NAMALWA (cell line): ENCODE measurements around the gene PRADC1.
A peak's percentile ranks its signal among the peaks of the same experiment; 100 is the strongest.
"Not testable (repeated sequence)": the region's sequence is repeated elsewhere in the genome, so short reads cannot be mapped to it uniquely, and the experiment has no call there.

Experiments used
- DNase-seq: peaks from one replicate; pipeline ENCODE4 v3.0.0-alpha.2; 2015; ENCODE audit warnings: low spot score

Gene PRADC1

DNA sequence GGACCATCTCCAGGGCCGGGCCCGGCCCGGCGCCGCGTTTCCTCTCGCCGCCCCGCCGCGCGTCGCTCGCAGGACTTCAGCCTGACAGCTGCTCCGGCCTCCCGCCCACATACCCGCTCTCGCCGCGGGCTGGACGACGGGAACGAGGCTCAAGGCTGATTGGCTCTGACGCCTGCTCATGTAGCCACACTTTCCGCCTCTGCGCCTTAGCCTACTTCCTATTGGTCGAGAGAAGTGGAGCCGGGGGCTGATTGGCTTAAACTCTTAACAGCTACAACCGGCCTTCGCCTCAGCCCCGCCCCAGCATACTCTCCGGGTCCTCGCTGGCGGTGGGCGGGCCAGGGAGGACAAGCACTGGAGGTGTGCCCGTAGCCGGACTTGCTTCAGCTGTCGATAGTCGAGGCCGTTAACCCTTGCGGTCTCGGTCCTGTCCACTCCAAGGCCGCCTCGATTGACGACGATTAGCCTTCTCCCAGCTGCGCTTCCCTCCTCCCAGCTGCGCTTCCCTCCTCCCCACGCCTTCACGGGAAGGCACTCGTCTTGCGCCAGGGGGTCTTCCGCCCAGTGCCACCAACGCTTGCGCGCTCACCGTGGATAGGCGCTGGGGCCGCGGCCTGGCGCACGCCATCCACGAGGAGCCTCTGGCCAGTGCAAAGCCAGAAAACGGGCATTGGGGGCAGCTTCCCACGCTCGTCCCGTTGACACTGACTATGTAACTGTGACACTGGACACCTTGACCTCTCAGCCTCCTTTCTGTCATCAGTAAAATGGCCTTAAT is at the start of gene PRADC1:
Gene PRADC1 (minus strand): TSS at position 86 of the 778 bp plus-strand sequence. CDS start 79 bp downstream, at position 7.
- DNase-seq = peak; percentile 99

DNA sequence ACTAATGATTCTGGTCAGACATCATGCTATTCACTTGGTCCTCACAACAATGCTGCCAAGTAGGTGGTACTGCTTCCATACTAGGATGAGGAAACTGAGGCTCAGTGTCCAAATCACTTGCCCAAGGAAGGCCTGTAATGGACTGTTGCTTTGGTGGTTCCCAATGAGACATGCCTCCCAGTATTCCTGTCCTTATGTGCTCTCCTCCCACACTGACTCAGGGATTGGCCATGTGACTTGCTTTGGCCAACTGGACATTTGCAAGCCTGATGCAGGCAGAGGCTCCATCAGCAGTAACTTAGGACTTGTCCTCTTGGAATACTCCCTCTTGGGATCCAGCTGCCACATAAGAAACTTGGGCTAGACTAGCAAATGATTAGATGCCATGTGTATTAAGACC is 48.2 kb upstream of the PRADC1 start:
- DNase-seq = no peak

DNA sequence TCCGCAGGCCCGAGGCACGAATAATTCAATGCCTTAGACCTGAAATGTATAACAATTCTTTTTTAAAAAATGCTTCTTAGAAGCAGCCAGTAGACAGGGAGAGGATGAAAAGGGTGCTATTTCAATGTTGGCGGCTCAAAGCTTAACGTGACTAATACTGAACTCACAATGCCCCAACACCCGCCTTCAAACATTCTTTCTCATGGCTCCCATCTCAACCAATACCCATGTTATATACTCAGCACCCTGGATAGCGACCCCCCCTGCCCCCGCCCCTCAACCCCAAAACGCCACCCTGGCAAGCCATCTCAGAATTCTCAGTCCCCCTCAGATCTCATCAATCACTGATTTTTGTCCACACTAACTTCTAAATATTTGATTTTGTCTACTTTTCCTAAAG is 46.8 kb upstream of the PRADC1 start:
- no peak for DNase-seq

DNA sequence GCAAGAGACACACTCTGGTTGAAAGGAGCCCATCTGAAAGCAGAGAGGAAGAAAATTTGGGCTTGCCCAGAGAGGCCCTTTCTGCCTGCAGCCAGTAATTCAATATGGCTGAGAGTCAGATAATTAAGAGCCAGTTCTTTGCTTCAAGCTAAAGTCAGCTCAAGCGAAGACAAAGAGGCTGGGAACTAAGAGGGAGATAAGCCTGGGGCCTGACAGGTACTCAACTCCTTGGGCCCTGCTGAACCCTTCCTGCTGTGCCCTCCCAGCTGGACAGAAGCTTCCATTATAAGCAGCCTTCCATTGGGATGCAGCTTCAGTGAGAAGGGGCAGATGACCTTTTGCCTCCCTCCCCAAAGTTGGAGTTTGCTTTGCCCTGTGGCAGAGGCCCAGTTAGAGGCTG is 39.2 kb upstream of the PRADC1 start:
- DNase-seq = no peak

DNA sequence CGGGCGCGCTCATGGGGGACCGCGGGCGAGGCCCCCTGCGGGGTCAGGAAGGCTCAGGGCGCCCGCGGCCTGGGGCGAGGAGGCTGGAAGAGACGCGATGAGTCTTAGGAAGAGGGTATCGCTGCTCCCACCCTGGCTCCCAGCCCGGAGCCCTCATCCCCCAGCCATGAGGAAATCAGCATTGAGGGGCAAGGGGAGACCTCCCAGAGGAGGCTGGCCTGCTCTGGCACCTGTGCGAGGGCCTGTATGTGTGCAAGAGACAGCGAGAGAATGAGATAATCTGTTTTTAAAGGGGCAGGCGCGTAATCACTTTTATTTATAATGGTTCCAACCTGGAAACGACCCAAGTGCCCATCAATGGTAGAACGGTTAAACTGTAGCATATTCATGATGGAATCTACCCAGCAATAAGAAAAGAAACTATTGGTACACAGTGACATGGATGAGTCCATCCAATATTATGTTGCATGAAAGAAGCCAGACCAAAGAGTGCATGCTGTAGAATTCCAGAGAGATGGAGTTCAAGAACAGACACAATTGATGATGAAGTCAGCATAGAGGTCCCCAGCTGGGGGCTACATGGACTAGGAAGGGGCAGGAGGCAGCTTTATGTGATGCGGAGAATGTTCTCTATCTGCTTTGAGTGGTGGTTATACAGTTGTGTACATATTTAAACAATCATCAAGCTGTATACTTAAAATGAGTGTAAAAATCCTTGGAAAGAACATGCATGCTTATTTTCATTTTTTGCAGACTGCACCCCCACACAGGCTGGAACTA is 36.8 kb upstream of the PRADC1 start:
- no peak for DNase-seq

DNA sequence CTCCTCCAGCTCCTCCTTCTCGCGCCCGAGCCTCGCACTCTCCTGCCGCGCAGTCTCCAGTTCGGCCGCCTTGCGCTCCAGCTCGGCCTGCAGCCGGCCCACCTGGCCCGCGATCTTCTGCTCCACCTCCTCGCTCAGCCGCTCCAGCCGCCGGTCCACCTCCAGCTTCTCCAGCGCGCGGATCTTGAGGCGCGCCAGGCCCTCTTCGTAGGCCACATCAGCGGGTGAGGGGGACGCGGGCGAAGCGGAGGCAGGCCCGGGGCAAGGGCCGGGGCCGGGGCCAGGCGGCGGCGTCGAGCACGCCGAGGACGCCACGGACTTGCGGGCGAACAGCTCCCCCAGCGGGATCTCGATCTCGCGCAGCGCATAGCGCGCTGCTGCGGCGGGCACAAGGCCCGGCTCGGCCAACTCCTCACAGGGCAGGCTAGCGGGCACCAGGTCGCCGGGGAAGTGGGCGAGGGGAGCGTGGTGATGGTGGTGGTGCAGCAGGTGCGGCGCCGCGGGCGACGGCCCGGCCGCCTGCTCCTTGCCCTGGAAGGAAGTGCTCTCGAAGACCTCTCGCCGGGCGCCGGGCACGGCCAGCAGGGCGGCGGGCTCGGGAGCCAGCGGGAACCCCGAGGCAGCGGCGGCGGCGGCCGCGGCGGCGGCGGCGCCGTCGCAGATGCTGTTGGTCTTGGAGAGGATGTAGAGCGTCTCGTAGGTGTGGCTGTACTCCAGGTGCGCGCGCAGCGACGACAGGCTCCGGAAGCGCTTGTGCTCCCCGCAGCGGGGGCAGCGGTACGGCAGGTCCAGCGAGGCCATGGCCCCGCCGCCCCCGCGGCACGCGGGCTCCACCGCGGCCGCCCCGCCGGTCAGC is 36.0 kb upstream of the PRADC1 start:
- DNase-seq = no peak

DNA sequence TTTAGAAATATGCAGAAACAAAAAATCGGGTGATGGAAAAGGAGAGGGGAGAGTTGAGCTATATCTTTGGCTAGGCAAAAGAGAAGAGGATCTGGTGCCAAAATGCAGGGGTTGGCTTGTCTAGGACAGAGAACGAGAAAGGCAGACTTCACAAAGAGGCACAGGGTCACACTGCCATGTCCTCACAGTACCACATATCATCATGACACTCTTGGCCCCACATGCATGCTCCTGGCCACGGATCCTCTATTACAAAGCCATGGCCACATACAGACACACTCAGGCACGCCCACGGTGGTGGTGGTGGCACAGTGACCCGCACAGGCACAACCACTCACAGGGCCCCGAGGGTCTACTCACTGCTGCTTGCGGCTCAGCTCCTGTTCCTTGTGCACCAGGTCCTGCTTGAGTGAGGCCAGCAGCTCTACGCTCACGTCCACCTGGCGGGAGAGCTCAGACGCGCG is 35.4 kb upstream of the PRADC1 start:
- no peak for DNase-seq

DNA sequence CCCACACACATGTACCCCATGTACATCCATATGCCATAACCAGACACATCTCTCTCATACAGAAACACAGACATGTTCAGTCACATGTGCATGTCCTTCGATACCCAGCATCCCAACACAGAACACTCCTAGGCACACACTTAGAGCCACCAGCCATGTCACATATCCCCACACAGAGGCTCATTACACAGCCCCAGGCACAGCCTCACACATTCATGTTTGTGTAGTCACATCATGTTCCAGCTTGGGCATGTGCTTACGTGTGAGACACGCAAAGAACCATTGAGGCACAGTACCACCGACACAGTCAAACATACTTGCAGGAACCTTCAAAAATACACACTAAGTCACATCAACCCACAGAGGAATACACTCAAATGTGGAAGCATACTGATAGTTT is 34.0 kb upstream of the PRADC1 start:
- no peak for DNase-seq

DNA sequence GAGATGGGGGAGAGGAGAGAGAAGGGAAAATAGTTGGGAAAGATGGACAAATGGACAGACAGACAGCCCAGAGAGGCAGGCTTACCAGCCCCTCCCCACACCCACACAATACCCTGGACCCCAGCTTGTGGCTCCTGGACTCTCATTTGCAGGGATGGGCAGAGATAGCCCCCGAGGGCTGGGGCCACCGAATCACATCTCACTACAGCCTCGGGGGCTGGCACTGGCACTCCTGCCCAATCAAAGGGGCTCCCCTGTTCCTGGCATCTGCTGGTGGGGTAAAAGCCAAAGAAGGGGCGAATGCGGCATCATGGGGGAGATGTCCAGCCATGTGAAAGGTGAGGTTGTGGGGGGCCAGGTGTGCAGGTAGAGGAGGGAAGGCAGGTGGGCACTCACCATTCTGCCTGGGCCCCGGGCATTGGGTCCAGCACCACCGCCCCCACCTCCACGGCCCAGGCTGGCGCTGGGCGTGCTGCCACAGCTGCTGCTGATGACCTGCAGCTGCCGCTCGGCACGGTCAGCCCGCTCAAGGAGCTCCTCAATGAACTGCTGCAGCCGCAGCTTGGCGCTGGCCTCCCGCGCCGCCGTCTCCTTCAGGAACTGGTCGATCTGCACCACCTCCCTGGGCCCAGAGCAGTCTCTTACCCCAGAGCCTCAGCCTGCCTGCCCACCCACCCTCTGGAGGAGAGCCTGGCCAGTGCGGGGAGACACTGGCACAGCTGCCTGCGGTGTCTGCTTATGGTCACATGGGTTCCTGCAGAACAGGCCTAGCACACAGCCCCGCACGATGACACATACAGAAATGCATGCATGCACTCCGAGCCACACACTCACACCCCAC is 33.2 kb upstream of the PRADC1 start:
- no peak for DNase-seq

DNA sequence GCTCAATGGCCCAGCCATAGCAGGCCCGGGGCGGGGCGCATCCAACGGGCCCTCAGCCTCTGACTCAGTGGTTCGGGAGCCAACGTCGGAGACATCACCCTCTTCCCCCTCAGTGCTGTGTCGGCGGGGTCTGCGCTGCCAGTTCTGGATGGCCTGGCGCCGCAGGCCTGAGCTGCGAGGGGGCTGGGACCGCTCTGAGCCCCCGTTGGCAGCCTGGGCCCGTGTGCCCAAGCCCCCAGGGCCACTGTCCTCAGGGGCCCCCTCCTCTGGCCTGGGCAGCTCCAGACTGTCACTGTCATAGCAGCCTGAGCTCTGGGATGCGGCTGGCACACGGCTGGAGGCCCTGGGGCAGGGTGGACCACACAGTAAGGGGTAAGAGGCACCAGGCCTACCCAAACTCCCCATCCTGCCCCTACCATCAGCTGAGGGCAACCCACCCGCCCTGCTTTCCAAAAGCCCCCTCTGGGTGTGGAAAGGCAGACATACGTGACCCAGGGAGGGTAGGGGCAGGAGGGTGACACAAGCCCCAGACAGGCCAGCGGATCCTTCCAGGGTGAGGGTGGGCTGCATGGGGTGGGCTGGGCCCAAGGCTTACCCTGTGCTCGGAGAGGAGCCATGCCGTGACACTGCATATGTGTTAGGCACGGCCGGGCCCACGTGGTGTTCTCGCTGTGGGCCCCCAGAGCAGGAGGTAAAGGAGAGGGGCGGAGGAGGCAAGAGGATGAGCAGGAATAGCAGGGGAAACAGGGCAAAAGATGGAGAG is 32.4 kb upstream of the PRADC1 start:
- no peak for DNase-seq

DNA sequence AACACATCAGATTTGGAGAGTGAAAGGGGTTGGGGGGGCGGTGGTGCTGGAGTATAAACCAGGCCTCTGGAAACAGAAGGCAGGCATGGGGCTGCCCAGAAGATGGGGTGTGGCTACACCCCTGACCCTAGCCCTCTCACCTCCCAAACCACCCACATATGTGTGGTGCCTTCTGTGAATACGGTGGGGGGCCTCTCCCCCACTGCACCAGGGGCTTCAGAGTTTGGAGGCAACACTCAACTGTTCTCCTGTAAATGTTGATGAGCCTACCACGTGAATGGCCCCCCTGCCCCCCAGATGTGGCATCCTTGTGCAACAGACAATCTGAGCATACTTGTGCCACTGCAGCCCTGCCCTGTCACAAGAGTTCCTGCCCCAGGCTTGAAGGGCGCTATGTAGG is 31.7 kb upstream of the PRADC1 start:
- no peak for DNase-seq

DNA sequence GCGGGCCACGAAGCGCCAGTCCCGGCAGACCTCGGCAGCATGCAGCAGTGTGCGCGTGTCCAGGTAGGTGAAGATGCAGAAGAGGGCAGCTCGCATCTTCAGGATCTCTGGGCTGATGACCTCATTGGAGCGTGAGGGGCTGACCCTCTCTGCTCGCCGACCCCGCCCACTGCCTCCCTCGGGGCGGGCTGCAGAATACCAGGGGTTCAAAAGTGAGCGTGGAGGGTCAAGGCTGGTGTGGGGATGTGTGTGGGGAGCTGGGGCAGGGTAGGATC is 31.2 kb upstream of the PRADC1 start:
- DNase-seq = no peak

DNA sequence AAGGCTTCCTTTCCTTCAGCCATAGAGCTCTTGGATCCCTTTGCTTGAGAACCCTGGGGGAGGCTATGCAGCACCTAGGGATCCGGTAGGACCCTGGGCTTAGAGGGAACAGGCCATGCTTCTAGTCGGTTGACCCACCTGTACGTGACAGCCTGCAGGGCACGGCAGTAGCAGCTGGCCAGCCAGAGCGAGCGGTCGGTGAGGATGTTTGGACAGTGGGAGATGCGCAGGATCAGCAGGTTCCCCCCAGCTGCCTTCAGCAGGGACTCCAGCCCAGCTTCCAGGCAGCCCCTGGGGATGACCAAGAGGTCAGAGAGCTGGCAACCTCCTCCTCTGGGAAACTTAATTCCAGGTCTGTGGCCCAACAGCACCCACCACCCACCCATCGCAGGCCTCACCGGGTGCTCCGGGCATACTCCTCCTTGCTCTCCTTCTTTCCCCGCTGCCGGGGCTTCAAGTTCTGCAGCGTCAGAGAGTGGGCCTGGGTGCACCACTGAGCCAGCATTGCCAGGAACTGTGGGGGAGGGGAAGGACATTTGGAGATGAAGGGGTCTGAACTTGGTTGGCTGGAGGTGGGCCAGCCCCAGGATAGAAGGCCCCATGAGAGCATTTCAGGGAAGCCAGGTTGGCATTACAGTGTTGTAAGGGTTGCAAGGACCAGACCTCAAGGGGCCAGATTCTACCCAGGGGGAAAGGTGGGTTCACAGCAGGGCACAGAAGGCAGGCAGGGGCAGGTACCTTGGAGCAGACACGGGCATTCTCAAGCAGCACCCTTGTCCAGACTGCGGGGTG is 30.7 kb upstream of the PRADC1 start:
- DNase-seq = no peak

DNA sequence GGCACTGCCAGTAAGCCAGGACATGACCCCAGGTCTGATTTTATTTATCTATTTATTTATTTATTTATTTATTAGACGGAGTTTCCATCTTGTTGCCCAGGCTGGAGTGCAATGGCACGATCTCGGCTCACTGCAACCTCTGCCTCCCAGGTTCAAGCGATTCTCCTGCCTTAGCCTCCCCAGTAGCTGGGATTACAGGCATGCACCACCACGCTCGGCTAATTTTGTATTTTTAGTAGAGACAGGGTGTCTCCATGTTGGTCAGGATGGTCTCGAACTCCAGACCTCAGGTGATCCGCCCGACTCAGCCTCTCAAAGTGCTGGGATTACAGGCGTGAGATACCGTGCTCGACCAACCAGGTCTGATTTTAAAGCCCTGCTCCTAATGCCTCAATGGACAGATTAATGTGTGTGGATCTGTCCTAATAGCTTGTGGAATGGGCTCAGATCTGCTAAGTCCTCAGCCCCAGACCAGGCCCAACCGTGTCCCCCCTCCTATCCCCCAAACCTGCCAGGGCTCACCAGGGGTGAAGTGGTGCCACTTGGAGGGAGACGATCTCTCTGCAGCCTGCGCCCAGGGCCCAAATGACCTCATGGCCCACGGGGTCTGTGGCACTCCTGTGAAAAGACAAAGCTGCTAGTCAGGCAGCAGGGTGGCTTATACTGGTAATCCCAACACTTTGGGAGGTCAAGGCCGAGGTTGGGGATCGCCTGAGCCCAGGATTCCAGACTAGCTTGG is 29.8 kb upstream of the PRADC1 start:
- not testable (repeated sequence) for DNase-seq

DNA sequence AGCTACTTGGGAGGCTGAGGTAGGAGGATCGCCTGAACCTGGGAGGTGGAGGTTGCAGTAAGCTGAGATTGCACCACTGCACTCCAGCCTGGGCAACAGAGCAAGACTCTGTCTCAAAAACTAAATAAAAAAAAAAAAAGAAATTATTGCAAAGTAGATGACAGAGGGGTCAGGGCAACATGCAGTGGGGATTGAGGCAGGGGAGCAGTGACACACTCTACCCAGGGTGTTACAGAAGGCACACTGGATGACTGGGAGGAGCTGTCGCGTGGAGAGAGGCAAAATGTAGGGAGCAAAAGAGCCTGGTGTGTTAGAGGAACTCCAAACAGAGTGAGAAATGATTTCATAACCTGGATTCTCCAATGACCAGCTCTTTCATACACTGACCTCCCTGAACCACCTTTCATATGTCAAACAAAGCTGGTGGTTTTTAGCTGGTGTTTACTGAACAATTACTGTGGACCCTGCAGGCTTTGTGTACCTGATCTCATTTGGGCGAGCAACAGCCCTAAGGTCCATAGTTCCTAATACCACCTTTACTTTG is 29.1 kb upstream of the PRADC1 start:
- no peak for DNase-seq

DNA sequence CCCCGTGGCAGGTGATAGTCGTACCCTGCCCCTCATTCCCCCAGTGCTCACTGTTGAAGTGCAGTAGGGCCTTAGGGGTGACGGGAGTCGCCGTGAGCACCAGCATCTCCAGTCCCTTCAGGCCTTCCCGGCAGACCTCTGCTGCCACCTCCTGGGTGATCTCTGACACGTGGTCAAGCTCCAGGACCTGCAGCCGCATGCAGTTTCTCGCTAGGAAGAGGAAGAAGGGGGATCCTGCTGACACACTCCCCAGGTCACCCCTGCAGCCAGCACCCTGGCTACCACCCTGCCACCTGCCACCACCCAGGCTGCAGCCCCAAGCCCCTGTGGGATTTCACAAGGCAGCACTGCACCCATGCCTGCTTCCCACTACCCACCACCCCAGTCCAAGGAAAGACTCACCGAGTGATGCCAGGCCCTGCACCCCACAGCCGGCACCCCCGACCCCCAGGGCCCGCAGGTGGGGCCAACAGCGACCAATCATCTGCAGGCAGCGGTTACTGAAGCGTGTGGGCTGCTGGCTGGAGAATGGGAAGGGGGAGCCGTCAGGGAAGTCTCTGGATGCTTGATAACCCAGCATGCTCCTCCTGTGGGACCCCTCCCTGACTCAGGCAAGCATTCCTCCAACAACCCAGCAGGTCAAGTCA is 27.4 kb upstream of the PRADC1 start:
- DNase-seq = peak; percentile 38

DNA sequence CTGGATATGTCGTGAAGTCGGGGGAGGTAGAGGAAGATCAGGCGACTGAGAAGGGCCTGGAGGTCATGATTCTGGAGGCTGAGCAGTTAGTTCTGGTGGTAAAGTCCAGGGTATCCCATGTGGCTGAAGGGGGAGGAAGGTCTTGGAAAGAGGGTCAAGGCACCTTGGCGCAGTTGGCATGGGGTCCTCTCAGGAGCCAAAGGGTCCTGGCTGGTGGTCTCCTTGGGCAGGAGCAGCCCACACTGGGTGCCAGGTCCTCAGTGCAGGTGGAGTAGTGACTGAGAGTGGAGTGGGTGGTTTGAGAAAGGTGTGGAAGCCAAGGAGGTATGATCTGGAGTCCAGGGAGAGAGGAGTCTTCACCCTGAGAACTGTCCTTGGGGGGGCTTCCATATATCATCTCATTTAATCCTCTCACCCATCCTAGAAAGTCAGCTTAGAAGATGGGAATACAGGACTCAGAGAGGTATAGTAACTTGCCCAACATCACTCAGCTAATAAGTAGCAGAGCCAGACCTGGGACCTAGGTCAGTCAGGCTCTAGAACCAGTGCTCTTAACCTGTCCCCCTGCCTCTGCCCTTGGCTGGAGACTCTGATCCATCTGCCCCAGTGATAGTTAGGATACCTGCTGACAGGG is 26.8 kb upstream of the PRADC1 start:
- DNase-seq = no peak

DNA sequence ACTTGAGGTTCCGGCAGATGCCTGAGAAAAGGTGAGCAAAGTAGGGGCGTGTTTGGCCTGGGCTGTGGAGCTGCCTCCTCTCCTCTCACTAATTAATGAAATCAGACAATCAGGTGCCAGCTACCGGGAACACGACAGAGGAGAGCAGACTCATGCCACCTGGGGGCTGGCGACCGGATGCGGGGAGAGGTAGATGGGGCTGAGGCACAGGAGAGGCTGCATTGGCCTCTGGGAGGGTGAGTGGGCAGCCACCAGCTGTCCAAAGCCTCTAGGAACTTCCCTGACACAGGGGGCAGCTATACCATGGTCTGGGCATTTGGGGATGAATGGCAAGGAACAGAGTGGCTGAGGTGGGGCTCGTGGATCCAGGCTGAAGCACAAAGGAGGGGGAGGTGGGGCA is 26.2 kb upstream of the PRADC1 start:
- no peak for DNase-seq
